ENCODE results near the gene DCLK1. TPM values are rescaled to one million over a fixed set of nuclear protein-coding genes. Genes with fewer than 3 reads are reported as not detected.

DCLK1 gene
- total and polyA plus RNA-seq, 5 donors from 2014 or later, result not detected

DNA sequence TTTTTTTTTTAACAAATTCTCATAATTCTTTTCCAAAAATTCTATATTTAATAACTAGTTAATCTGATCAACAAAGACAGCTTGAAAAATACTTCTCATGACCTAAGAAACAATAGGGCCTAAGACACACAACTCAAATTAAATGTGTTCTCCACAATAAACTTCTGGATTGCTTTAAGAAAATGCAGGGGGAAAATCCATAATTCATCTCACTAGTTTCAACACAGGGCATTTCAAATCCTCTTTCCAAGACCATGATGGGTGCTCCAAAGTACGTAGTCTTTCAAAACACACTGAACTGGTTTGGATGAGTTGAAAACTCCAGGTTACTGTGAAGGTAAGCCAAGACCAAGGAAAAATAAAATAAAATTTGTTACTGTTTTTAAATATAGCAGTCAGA is 62.6 kb downstream of the DCLK1 start:
- Histone ChIP-seq H3K27me3 (ENCODE audit: control insufficient read depth, insufficient read depth, low read length) (no peaks in the 10 kb centered on the region), H3K9me3 (ENCODE audit: control insufficient read depth in 2 of 2, low read length in 2 of 2) (no peaks in the 10 kb centered on the region), H3K4me1 (ENCODE audit: control insufficient read depth, insufficient read depth, low read length, poor library complexity, severe bottlenecking) (no peaks in the 10 kb centered on the region), H3K36me3 (ENCODE audit: control insufficient read depth, insufficient read depth, low read length) (no peaks in the 10 kb centered on the region), H3K27ac (ENCODE audit: insufficient read depth, low read length, poor library complexity, severe bottlenecking) (no peak overlapping the region), H3K4me3 (ENCODE audit: low read depth, low read length) (no peak overlapping the region)
- H3K27ac Mint-ChIP-seq, result no peak overlapping the region
- H3K9me3 Mint-ChIP-seq, result peaks cover 0 to 10% (median 5%) of the 10 kb centered on the region in 7 donors
- no peak for DNase-seq
- H3K36me3 Mint-ChIP-seq, result no peaks in the 10 kb centered on the region
- H3K4me1 Mint-ChIP-seq, result no peaks in the 10 kb centered on the region
- H3K4me3 Mint-ChIP-seq, result no peak overlapping the region
- ATAC-seq (ENCODE audit: low read depth in 2 of 2), result no peak
- H3K27me3 Mint-ChIP-seq, result no peaks in the 10 kb centered on the region

- no peak for DNase-seq
- Mint-ChIP-seq H3K4me1 (no peaks in the 10 kb centered on the region), H3K27me3 (no peaks in the 10 kb centered on the region), H3K27ac (no peak overlapping the region), H3K36me3 (no peaks in the 10 kb centered on the region), H3K9me3 (peaks cover 0 to 10% (median 2%) of the 10 kb centered on the region in 7 donors), H3K4me3 (no peak overlapping the region)
- H3K27me3 ChIP-seq (ENCODE audit: control insufficient read depth, insufficient read depth, low read length), result no peaks in the 10 kb centered on the region
- ATAC-seq (ENCODE audit: low read depth in 2 of 2), result no peak
- H3K27ac ChIP-seq (ENCODE audit: insufficient read depth, low read length, poor library complexity, severe bottlenecking), result no peak overlapping the region
- H3K36me3 ChIP-seq (ENCODE audit: control insufficient read depth, insufficient read depth, low read length), result no peaks in the 10 kb centered on the region
- H3K4me1 ChIP-seq (ENCODE audit: control insufficient read depth, insufficient read depth, low read length, poor library complexity, severe bottlenecking), result no peaks in the 10 kb centered on the region
- H3K4me3 ChIP-seq (ENCODE audit: low read depth, low read length), result no peak overlapping the region
- no peaks in the 10 kb centered on the region for H3K9me3 ChIP-seq (ENCODE audit: control insufficient read depth in 2 of 2, low read length in 2 of 2)
Measured at GRCh38 chr13:36067746-36068381, 63.3 kb downstream of the DCLK1 start.

GRCh38 chr13:36062249-36062648 is 68.9 kb downstream of the DCLK1 start:
- DNase-seq (no peak), ATAC-seq (ENCODE audit: low read depth in 2 of 2) (no peak)
- Mint-ChIP-seq H3K27me3 (no peaks in the 10 kb centered on the region), H3K4me3 (no peak overlapping the region), H3K36me3 (peaks cover 3% of the 10 kb centered on the region), H3K4me1 (no peaks in the 10 kb centered on the region), H3K27ac (no peak overlapping the region), H3K9me3 (peaks cover 0 to 7% (median 3%) of the 10 kb centered on the region in 7 donors)
- Histone ChIP-seq H3K27ac (ENCODE audit: insufficient read depth, low read length, poor library complexity, severe bottlenecking) (no peak overlapping the region), H3K4me3 (ENCODE audit: low read depth, low read length) (no peak overlapping the region), H3K36me3 (ENCODE audit: control insufficient read depth, insufficient read depth, low read length) (no peaks in the 10 kb centered on the region), H3K9me3 (ENCODE audit: control insufficient read depth in 2 of 2, low read length in 2 of 2) (no peaks in the 10 kb centered on the region), H3K27me3 (ENCODE audit: control insufficient read depth, insufficient read depth, low read length) (no peaks in the 10 kb centered on the region), H3K4me1 (ENCODE audit: control insufficient read depth, insufficient read depth, low read length, poor library complexity, severe bottlenecking) (no peaks in the 10 kb centered on the region)

GRCh38 chr13:36061621-36062020 is 69.6 kb downstream of the DCLK1 start:
- no peaks in the 10 kb centered on the region for H3K36me3 ChIP-seq (ENCODE audit: control insufficient read depth, insufficient read depth, low read length)
- no peaks in the 10 kb centered on the region for H3K4me1 ChIP-seq (ENCODE audit: control insufficient read depth, insufficient read depth, low read length, poor library complexity, severe bottlenecking)
- H3K4me3 Mint-ChIP-seq, result no peak overlapping the region
- ATAC-seq (ENCODE audit: low read depth in 2 of 2) (no peak), DNase-seq (no peak)
- H3K4me1 Mint-ChIP-seq, result no peaks in the 10 kb centered on the region
- H3K27me3 Mint-ChIP-seq, result no peaks in the 10 kb centered on the region
- peaks cover 0 to 7% (median 3%) of the 10 kb centered on the region in 7 donors for H3K9me3 Mint-ChIP-seq
- no peak overlapping the region for H3K27ac ChIP-seq (ENCODE audit: insufficient read depth, low read length, poor library complexity, severe bottlenecking)
- H3K9me3 ChIP-seq (ENCODE audit: control insufficient read depth in 2 of 2, low read length in 2 of 2), result no peaks in the 10 kb centered on the region
- no peak overlapping the region for H3K27ac Mint-ChIP-seq
- H3K4me3 ChIP-seq (ENCODE audit: low read depth, low read length), result no peak overlapping the region
- H3K36me3 Mint-ChIP-seq, result peaks cover 3% of the 10 kb centered on the region
- H3K27me3 ChIP-seq (ENCODE audit: control insufficient read depth, insufficient read depth, low read length), result no peaks in the 10 kb centered on the region

DNA sequence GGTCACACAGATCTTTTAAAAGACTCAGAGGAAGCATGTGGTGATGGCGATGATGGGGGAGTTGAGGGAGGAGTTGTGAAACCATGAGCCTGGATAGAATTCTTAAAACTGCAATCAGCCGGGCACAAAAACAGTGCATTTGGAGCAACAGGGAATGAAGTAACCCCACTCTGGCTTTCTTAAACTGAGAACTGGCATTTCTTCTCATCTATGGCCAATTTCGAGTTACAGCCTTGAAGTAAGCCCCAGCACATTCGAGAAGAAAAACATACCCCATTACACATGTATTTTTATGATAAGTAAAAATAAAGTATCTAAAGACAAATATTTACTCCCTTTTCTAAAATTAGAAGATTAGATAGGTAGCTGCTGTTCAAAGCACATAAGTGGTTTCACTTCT is 70.1 kb downstream of the DCLK1 start:
- Histone ChIP-seq H3K36me3 (ENCODE audit: control insufficient read depth, insufficient read depth, low read length) (no peaks in the 10 kb centered on the region), H3K4me3 (ENCODE audit: low read depth, low read length) (no peak overlapping the region), H3K4me1 (ENCODE audit: control insufficient read depth, insufficient read depth, low read length, poor library complexity, severe bottlenecking) (no peaks in the 10 kb centered on the region), H3K27me3 (ENCODE audit: control insufficient read depth, insufficient read depth, low read length) (no peaks in the 10 kb centered on the region), H3K27ac (ENCODE audit: insufficient read depth, low read length, poor library complexity, severe bottlenecking) (no peak overlapping the region), H3K9me3 (ENCODE audit: control insufficient read depth in 2 of 2, low read length in 2 of 2) (no peaks in the 10 kb centered on the region)
- DNase-seq, result no peak
- Mint-ChIP-seq H3K4me3 (no peak overlapping the region), H3K27me3 (no peaks in the 10 kb centered on the region), H3K9me3 (peaks cover 0 to 6% (median 3%) of the 10 kb centered on the region in 7 donors), H3K36me3 (peaks cover 3% of the 10 kb centered on the region), H3K4me1 (no peaks in the 10 kb centered on the region), H3K27ac (no peak overlapping the region)
- ATAC-seq (ENCODE audit: low read depth in 2 of 2), result no peak

- H3K27ac ChIP-seq (ENCODE audit: insufficient read depth, low read length, poor library complexity, severe bottlenecking), result no peak overlapping the region
- Mint-ChIP-seq H3K27ac (no peak overlapping the region), H3K4me1 (no peaks in the 10 kb centered on the region), H3K4me3 (no peak overlapping the region), H3K9me3 (peaks cover under 1 to 6% (median 3%) of the 10 kb centered on the region in 7 donors), H3K36me3 (peaks cover 3% of the 10 kb centered on the region), H3K27me3 (no peaks in the 10 kb centered on the region)
- no peaks in the 10 kb centered on the region for H3K9me3 ChIP-seq (ENCODE audit: control insufficient read depth in 2 of 2, low read length in 2 of 2)
- ATAC-seq (ENCODE audit: low read depth in 2 of 2), result no peak
- no peak overlapping the region for H3K4me3 ChIP-seq (ENCODE audit: low read depth, low read length)
- no peaks in the 10 kb centered on the region for H3K27me3 ChIP-seq (ENCODE audit: control insufficient read depth, insufficient read depth, low read length)
- no peaks in the 10 kb centered on the region for H3K36me3 ChIP-seq (ENCODE audit: control insufficient read depth, insufficient read depth, low read length)
- DNase-seq, result no peak
- H3K4me1 ChIP-seq (ENCODE audit: control insufficient read depth, insufficient read depth, low read length, poor library complexity, severe bottlenecking), result no peaks in the 10 kb centered on the region
Measured at GRCh38 chr13:36059321-36059720, 71.9 kb downstream of the DCLK1 start.

GRCh38 chr13:36058116-36058515 is 73.1 kb downstream of the DCLK1 start:
- Histone ChIP-seq H3K9me3 (ENCODE audit: control insufficient read depth in 2 of 2, low read length in 2 of 2) (no peaks in the 10 kb centered on the region), H3K4me1 (ENCODE audit: control insufficient read depth, insufficient read depth, low read length, poor library complexity, severe bottlenecking) (no peaks in the 10 kb centered on the region), H3K27me3 (ENCODE audit: control insufficient read depth, insufficient read depth, low read length) (no peaks in the 10 kb centered on the region), H3K27ac (ENCODE audit: insufficient read depth, low read length, poor library complexity, severe bottlenecking) (no peak overlapping the region), H3K36me3 (ENCODE audit: control insufficient read depth, insufficient read depth, low read length) (no peaks in the 10 kb centered on the region), H3K4me3 (ENCODE audit: low read depth, low read length) (no peak overlapping the region)
- ATAC-seq (ENCODE audit: low read depth in 2 of 2) (no peak), DNase-seq (no peak)
- H3K4me1 Mint-ChIP-seq, result no peaks in the 10 kb centered on the region
- H3K27me3 Mint-ChIP-seq, result no peaks in the 10 kb centered on the region
- H3K36me3 Mint-ChIP-seq, result peaks cover 3% of the 10 kb centered on the region
- no peak overlapping the region for H3K4me3 Mint-ChIP-seq
- H3K9me3 Mint-ChIP-seq, result peaks cover 3 to 9% (median 5%) of the 10 kb centered on the region in 7 donors
- no peak overlapping the region for H3K27ac Mint-ChIP-seq

DNA sequence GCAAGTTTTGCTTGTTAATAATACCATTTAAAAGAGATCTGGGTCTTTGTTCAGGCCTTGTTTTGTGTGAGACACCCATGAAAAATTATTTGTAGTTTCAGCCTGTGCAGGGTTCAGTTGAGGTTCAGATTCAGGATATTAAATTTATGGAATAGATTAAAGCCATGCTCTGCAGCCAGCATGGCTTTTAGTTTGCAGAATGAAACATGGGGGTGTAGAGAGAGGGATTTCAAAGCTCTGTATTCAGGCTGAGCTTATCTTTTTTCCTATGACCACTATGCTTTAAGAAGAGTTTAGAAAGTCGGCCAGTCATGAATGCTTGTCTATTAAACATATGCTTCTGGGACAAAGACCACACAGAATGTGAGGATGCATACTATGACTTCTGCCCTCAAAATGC is 73.6 kb downstream of the DCLK1 start:
- Histone ChIP-seq H3K9me3 (ENCODE audit: control insufficient read depth in 2 of 2, low read length in 2 of 2) (no peaks in the 10 kb centered on the region), H3K36me3 (ENCODE audit: control insufficient read depth, insufficient read depth, low read length) (no peaks in the 10 kb centered on the region), H3K27me3 (ENCODE audit: control insufficient read depth, insufficient read depth, low read length) (no peaks in the 10 kb centered on the region), H3K27ac (ENCODE audit: insufficient read depth, low read length, poor library complexity, severe bottlenecking) (no peak overlapping the region), H3K4me1 (ENCODE audit: control insufficient read depth, insufficient read depth, low read length, poor library complexity, severe bottlenecking) (no peaks in the 10 kb centered on the region), H3K4me3 (ENCODE audit: low read depth, low read length) (no peak overlapping the region)
- no peak for DNase-seq
- ATAC-seq (ENCODE audit: low read depth in 2 of 2), result no peak
- Mint-ChIP-seq H3K27me3 (no peaks in the 10 kb centered on the region), H3K4me1 (no peaks in the 10 kb centered on the region), H3K36me3 (peaks cover 3% of the 10 kb centered on the region), H3K27ac (no peak overlapping the region), H3K4me3 (no peak overlapping the region), H3K9me3 (peaks cover 3 to 8% (median 6%) of the 10 kb centered on the region in 7 donors)
